ENCODE data around the gene GALNT15.

The GALNT15 gene

DNA sequence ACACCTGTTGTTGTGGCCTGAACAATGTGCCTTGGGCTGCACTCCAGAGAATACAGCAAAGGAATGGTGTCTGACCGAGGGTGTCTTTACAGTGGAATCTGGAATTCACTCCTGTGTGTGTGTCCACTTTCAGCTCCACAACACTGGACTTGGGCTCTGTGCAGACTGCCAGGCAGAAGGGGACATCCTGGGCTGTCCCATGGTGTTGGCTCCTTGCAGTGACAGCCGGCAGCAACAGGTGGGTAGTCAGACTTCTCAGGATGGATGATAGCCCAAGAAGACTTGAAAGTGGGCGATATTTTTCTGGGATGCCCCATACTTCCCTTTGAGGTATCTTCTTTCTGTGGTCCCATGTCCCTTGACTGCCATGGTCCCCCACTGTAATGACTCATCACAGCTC lies 45.3 kb downstream of the GALNT15 start:
- DNase-seq (ENCODE audit: extremely low read depth in 1 of 2, low read depth in 1 of 2), result no peak

DNA sequence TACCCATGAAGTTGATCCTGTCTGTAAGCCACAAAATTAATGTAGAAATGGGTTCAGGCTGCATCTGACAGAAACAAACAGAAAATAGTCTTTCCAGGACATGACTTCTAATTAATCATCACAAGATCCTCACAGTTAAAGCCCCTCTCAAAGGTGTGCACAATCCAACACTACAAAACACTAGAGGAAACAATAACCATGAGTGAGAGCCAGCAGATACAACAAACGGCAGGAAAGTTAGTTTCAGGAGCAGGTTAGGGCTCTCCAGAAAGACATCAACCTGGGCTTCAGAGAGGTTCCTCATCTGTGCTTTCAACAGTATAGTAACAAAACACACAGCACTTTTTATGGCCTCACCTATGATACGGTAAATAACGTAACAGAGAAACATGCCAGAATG lies 47.5 kb downstream of the GALNT15 start:
- no peak for DNase-seq (ENCODE audit: extremely low read depth in 1 of 2, low read depth in 1 of 2)

DNA sequence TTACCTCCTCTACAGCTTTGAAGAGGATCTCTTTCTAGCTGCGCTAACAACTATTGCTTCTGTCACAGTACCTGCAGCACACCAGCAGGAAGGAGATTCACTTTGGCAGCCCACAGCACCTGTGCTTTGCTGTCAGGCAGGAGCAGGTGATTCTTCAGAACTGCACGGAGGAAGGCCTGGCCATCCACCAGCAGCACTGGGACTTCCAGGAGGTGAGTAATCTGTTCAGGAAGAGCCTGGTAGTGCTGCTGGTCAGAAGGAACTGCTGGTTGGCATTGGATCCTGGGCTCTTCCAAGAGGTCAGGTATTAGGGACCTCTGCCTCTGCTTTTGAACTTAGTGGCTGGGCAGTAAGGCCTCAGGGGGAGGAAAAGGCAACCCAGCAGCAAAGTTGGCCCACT lies 48.1 kb downstream of the GALNT15 start:
- no peak for DNase-seq (ENCODE audit: extremely low read depth in 1 of 2, low read depth in 1 of 2)

DNA sequence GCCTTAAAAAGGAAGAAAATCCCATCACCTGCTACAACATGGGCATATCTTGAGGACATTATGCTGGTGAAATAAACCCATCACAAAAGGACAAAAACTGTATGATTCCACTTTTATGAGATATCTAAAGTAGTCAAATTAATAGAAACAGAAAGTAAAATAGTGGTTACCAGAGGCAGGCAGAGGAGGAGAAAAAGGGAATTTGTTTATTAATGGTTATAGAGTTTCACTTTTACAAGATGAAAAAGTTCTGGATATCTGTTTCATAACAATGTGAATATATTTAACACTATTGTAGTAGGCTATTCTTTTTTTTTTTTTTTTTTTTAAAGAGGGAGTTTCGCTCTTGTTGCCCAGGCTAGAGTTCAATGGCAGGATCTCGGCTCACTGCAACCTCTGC lies 49.8 kb downstream of the GALNT15 start:
- DNase-seq (ENCODE audit: extremely low read depth in 1 of 2, low read depth in 1 of 2), result no peak

DNA sequence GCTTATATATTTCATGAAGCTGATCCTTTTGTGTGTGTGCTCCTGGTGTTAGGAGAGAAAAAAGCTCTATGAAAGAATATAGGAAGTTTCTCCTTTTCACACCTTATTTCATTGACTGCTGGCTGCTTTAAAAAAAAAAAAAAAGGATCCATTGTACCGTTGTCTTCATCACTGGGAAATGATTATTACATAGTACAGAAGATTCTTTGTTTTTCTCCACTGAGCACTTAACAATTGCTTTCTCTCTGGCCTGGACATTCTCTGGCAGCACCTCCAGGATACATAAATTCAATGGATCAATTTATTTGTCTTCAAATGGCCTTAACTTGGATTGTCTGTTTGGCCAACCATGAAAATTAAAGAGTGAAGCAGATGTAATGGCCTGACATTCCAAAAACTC lies 53.1 kb downstream of the GALNT15 start:
- DNase-seq (ENCODE audit: extremely low read depth in 1 of 2, low read depth in 1 of 2), result no peak

DNA sequence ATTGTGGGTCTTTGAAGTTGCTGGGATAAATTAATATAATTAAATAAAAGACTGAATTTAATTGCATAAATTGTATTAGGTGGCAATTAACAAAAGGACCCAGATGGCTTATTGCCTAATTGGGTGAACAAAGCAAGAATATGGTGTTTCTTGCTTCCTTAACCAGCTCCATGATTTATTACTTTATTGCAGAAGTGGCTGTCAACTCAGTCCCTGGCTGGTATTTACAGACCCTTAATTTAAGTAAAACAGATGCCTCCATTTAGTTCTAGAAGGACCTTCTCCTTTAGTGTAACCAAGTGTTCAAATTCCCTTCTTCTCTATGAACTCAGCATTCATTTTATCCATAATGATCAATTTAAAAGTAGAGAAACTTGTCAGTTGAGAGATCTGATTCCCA lies 55.2 kb downstream of the GALNT15 start:
- no peak for DNase-seq (ENCODE audit: extremely low read depth in 1 of 2, low read depth in 1 of 2)

DNA sequence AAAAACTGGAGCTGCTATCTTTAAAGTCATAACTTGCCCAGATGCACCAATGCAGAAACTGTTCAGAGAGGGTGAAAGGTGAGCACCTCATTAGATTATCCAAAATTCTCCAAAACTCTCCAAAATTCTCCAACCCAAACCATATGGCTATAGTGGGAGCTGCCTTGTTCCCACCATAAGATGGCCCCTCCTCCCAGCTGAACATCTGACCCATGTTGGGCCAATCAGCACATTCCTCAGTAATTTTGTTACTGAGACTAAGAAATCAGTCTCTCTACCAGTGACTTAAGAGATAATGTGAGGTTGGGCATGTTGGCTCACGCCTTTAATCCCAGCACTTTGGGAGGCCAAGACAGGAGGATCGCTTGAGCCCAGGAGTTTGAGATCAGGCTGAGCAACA lies 57.5 kb downstream of the GALNT15 start:
- DNase-seq (ENCODE audit: extremely low read depth in 1 of 2, low read depth in 1 of 2), result no peak

DNA sequence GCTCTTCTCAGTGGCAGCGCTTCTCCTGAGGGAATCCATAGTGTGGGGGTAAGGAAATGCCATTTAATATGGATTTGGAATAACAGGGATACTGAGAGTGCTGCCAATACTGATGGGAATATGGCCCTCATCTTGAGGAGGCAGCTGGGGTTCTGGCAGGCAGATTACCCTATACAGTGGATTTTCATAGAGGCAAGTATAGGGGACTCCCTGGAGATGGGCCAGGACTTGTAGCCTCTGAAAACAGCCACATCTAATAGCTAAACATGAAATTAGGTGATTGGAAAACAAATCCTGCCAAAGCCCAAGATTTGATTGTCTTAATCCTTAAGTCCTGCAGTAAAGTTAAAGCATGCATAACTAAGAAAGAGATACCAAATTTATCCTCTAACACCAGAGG lies 59.3 kb downstream of the GALNT15 start:
- DNase-seq (ENCODE audit: extremely low read depth in 1 of 2, low read depth in 1 of 2), result no peak

DNA sequence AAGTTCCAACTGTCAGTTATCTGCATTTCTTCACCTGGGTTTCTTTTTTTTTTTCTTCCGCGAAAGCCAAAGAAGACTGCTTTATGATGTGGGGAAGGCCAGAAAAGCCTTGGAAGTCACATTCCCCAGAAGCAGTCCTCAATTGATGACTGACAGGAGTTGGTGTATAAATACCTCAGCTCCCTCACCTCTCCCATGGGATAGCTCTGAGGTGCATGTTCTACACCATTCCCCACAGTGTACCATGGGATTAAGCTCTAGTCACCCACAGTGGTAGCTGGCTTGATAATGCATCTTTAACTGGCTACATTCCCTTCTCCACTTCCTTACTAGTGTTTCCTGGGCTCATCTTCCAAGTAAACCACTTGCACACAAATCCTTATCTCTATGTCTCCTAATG lies 59.8 kb downstream of the GALNT15 start:
- DNase-seq (ENCODE audit: extremely low read depth in 1 of 2, low read depth in 1 of 2), result no peak

DNA sequence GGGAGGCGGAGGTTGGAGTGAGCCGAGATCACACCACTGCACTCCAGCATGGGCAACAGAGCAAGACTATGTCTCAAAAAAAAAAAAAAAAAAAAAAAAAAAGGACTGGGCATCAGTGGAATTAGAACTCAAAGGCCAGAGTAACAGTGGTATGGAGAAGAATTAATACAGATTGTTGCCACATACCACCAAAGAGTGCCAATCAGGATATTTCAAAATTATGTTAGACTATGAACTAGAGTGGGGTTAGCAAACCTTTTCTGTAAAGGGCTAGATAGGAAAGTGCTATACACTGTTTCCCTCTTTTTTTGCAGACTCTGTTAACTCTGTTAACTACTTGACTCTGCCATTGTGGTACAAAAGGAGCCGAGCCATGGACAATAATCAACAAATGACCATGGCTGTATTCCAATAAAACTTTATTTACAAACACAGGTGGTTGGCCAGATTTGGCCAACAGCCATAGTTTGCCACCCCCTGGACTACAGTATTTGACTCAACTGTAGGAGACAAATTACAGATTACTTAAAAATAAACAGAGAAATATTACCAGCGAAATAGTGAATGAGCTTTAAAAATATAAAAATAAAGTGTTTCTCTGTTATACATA lies 61.7 kb downstream of the GALNT15 start:
- DNase-seq (ENCODE audit: extremely low read depth in 1 of 2, low read depth in 1 of 2), result no peak

DNA sequence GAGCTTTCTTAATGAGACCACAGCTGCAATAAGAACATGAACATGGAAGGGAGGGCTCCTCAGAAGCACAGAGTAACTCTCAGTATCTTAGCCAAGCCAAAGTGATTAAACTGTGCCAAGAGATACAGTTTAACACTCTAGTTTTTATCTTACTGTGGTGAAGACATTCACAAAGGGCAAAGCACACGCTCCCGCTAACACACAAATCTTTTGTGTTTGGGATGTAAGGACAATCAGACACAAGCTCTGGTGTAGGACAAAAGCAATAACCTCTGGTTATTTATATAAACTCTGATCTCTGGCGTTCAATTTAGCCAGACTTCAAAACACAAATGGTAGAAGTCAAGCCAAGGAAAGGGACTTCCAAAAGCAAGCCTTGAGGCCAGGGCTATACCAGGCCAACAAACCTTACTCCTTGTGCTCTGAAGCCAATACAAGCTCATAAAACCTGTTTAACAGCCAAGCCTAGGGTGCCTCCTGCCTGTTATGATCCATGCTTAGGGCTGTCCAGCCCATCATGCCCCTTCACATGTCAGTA lies 62.4 kb downstream of the GALNT15 start:
- no peak for DNase-seq (ENCODE audit: extremely low read depth in 1 of 2, low read depth in 1 of 2)

DNA sequence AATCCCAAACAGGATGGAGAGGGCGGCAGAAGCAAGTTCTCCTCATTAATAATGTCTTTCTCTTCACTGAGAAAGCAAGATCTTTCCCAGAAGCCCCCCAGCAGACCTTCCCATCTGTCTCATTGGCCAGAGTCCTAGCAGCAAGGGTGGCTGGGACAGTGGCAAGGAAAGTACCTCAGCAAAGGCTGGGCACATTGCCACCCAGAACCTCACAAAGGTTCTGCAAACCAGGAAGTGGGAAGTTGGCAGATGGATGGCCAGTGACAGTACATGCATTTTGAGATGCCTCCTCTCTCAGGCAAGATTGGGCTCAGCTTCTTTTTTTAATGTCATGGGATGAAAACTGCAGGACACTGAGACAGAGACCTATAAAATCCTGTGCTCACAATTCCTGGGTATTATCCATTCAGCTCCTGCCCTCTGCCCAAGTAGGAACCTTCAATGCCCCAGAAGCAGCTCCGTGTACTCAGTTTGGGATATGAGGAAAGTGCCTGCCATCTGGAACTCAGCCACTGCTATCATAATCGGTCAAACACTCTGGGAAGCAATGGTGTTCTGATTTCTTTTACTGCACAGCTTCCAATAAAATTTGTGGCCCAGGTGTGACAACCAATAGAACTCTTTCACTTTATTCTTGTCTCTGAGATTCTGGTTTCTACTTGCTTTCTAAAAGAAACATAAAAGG lies 64.7 kb downstream of the GALNT15 start:
- DNase-seq (ENCODE audit: extremely low read depth in 1 of 2, low read depth in 1 of 2), result no peak

DNA sequence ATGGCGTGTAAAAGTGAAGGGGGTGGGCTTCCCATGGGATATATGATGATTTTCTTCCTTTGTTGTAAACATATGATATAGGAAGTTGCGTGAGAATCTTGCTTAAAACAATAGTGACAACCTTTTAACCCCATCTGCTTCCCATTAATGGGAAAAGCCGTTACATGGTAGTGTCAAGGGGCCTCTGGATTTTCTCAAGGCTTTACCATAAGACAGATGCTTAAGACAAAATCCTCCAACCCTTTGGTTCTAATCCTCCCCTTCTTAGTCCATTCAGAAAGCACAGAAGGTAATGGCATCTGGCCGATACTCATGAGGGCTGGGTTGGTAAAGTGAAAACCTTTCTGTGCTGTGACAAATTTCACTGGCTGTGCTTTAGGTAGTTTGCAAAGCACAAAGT lies 65.3 kb downstream of the GALNT15 start:
- DNase-seq (ENCODE audit: extremely low read depth in 1 of 2, low read depth in 1 of 2), result no peak

DNA sequence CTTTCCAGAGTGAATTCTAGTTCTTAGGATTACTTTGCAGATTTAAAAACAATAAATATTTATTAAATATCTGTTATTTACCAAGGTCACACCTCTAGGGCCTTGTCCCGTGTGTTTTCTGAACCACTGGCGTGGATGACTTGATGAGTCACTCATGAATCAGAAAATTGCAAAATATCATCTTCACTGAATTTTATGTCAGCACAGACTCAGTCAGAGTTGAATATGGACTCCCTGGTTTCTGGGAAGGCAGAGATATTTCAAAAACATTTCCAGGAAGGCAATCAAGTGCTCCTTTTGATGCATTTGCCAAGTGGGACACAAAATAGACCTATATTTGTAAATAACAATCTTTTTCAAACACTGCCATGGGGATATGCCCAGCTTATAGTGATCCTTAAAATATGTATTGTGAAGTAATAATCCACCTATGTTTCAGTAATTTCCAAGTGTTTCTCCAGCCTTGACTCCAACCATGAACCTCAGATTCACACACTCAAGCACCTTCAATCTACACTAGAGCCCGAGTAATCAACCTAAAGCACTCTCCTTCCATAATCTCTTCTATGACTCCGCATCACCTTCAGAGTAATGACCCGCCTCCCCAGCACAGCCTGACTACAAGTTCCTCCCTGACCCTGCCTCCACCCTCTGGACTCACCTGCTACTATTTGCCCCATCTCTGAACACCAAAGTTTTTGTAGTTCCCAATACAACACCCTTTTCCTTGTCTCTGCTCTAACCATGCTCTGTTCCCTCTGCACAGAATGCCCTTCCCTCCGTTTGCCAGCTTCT lies 65.9 kb downstream of the GALNT15 start:
- no peak for DNase-seq (ENCODE audit: extremely low read depth in 1 of 2, low read depth in 1 of 2)

DNA sequence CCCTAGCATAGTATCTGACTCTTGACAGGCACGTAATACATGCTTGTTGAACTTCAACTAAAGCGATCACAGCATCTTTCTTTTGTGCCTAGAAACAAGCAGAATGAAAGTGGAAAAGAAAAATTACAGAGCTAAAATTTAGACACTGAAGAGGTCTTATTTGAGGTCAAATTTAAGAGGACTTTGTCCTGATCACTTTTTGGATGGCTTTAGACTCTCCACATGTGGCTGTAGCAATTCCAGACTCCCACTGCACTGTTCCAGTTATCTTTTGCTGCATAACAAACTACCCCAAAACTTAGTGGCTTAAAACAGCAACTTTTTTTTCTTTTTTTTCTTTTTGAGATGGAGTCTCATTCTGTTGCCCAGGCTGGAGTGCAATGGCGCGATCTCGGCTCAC lies 66.7 kb downstream of the GALNT15 start:
- DNase-seq (ENCODE audit: extremely low read depth in 1 of 2, low read depth in 1 of 2), result no peak

DNA sequence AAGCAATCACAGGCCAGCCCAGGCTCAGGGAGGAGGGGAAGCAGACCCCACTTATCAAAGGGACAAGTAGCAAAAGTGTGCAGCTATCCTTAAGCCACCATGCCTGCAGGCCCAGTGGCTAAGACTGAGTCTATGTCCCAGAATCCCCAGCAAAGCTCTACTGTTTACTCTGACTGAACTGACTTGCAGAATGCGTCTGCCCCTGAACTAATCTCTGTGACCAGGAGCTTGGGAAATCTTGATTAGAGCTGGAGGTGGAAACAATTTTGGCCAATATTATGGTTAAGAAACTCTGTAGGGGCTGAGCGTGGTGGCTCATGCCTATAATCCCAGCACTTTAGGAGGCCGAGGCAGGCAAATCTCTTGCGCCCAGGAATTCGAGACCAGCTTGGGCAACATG lies 67.7 kb downstream of the GALNT15 start:
- DNase-seq (ENCODE audit: extremely low read depth in 1 of 2, low read depth in 1 of 2), result no peak

DNA sequence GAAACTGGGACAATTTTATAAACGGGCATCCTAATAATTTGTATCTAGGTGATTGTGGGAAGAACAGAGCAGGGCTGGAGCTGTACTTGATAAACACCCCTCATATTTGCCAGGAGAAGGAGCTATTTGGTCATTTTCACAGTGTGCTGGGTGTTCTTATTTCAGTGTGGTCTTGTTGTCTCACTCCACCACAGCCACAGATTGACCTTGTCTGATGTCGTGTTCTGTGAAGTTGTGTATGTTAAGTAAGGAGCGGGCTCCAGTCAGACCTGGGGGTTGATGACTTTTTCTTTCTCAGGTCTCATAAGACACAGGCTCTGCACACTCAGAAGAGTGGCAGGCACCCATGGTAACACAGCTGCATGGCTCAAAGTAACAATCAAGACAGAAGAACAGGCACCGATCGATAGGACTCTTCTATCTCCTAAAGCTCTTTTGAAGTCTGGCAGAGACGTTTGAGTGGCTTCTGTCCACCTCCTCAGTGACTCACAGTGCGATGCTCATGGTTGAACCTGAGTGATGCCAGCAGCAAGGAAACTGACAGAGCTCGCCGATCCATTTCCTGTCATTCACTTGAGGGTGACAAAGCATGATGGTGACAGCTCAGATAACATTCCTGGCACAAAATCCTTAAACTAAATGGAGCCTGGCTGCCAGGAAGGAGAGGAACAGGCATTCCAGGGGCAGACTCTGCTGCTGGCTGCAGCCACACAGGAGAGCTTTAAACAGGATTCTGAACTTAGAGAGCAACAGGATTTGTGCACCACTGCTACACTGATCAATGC lies 69.4 kb downstream of the GALNT15 start:
- DNase-seq (ENCODE audit: extremely low read depth in 1 of 2, low read depth in 1 of 2), result no peak

DNA sequence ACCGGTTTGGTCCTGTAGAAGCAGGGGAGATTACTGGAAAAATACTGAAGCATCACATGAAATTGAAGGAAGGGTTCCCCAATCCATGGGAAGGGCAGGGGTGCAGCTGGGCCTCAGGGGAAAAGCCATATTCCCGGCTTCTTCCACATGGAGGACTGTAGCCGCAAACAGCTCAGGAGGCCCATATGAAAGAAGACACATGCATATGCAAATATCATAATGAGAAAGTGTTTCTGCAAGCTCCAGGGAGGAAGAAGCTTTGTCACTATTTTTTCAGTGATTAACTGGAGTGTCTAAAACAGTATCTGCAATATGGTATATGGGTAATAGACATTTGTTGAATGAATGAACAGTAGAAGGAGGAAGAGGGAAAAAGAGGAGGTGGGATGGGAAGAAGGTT lies 71.1 kb downstream of the GALNT15 start:
- no peak for DNase-seq (ENCODE audit: extremely low read depth in 1 of 2, low read depth in 1 of 2)

DNA sequence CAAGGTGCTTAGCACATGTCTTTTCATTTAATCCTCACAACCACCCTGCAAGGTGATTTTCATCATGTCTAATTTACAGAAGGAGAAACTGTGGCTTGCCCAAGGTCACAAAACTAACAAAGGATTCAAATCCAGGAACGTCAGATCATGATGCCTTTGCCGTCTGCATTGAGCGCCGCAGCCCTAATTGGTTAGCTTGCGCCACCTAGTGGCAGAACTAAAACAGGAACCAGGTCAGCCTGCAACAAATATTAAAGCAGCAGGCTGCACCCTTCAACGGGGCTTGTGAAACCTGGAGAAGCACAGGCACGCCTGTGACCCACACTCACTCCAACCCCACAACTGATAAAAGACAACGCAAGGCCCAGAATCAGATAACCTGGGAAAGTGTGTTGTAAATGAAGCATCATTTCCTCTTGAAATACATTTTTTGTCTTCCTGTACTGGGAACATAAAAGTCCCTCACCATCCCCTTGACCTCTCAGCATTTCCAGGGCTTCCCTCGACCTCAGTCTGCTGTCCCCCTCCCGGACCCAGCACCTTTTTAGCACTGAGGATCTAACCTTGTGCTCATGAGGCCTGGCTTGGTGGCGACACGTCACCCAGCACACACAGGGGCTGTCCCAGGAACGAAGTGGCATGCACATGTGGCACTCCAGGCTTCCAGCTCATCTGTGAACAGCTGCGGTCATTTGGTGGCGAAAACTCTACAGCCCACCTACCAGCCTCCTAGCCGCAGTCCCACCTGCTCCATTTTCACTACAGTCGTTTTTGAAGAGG lies 73.0 kb downstream of the GALNT15 start:
- DNase-seq (ENCODE audit: extremely low read depth in 1 of 2, low read depth in 1 of 2), result peak; percentile 40 to 57

DNA sequence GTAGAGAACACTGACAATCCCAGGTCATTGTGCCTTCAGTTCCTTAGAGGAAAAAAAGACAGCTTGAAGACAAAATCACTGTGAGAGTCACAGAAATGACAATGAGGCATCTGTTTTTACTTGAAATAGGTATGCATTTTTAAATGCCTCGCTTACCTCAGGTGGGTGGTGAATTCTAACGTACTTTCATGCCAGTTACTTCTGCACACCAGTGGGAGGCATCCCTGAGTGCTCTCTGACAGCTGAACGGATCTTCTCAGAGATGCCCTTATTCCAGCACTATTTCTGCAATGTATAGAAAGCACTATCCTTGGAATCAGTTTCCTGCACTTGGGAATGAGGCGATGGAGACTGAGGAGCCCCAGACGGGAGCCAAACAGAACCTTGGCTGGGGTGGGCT lies 74.1 kb downstream of the GALNT15 start:
- DNase-seq (ENCODE audit: extremely low read depth in 1 of 2, low read depth in 1 of 2), result no peak

Measured in activated CD8-positive, alpha-beta memory T cell treated with anti-CD3 and anti-CD28 coated beads for 1 hour (primary cell).